HG03342 (cell line): ENCODE data around the gene LRRN2.
"Not testable (repeated sequence)": the region's sequence is repeated elsewhere in the genome, so short reads cannot be mapped to it uniquely, and the experiment has no call there.

Experiments
- ATAC-seq: cut with Tn5 transposase; IDR thresholded peaks from one replicate; pipeline ENCODE4 v1.9.1; 2021; ENCODE audit warnings: mild to moderate bottlenecking, moderate library complexity; ENCODE audit not compliant: unreplicated experiment

LRRN2 gene

DNA sequence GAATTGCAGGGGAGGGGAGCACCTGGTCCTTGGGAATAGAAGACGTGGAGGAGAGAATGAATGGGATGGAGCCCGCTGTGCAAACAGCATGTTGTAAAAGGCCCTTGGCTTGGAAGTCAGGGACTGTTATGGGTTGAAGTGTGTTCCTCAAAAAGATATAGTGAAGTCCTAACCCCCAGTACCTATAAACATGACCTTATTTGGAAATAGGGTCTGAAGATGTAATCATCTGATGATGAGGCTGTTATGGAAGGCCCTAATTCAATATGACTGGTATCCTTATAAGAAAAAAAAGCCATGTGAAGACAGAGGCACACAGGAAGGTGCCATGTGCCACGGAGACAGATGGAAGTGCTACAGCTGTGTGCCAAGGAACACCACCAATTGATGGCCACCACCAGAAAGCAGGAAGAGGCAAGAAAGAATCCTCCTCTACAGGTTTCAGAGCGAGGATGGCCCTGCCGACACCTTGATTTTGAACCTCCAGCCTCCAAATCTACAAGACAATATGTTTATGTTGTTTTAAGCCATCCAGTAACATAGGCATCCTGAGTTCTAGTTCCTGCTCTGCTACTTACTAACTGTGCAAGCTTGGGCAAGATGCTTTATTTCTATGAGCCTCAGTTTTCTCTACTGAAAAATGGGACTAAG lies 51.2 kb downstream of the LRRN2 start:
- ATAC-seq, result no peak

DNA sequence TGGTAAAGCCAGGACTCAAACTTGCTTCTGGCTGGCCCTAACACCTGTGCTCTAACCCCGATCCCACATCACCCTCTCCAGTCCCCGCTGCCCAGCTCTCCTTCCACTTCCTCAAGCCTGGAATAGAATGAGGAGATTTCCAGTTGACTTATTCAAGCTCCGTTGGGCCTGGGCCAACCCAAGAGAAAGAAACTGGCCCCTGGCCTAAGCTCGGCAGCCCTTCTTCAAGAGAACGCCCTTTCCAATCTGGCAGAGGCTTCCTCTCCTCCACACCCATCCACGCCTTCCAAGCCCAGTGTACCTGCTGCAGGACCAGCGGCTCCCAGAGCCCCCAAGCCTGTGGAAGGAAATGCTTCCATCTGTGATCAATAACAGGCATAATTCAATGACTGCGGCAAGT lies 51.9 kb downstream of the LRRN2 start:
- ATAC-seq, result no peak

DNA sequence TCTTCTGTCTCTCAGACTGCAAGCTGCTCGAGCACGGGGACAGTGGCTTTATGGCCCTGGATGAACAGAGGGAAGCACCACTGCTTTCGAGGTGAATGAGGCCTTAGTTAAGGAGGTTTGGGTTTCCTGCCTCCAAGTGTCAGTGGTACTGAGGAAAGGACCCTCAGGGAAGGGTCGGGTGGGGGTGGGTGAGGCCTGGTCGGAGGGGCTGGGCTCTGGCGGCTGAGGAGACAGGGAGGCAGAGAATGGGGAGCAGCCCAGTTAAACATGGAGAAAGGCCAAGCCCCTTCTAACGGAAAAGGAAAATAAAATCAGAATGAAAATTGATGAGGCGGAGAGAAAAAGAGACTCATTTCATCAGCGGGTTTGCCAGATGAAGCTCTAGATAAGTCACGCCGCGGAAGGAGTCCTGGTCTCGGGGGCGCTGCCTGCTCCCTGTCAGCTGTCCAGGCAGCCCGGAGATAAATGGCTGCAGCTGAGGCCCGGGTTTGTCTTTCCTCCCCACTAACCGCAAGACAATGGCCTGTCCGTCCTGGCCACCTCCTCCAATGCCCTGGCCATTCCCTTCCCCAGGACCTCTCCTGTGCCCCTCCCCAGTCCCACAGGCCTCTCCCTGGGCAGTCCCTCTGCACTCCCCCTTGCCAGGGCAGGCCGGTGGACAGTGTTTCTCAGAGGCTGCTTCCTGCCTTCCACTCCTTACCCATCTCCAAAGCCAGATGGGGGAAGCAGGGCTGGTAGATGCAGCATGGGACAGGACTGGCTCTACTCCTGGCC lies 55.2 kb downstream of the LRRN2 start:
- ATAC-seq, result no peak

DNA sequence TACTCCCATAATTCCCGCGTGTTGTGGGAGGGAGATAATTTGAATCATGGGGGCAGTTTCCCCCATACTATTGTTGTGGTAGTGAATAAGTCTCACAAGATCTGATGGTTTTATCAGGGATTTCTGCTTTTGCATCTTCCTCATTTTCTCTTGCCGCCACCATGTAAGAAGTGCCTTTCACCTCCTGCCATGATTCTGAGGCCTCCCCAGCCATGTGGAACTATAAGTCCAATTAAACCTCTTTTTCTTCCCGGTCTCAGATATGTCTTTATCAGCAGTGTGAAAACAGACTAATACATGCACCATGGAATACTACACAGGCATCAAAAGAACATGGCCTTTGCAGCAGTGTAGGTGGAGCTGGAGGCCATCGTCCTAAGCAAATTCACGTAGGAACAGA lies 56.1 kb downstream of the LRRN2 start:
- ATAC-seq, result not testable (repeated sequence)

DNA sequence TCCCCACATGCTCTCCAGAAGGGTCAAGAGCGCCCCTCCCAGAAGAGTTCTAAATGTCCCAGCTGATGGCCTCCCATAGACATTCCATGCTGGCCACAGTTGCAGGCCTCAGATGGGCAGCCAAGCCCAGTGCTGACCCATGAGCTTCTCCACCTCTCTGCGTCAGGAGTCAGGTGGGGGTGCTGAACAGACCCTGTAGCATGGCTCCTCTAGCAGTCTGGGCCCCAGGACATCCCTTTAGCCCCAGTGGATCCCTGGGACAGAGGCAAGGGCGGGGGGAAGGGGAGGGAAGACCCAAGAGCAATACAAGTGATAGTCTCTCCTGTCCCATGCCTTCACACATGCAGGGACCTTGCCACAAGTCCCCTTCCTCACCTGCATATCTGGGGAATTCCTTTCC lies 56.7 kb downstream of the LRRN2 start:
- no peak for ATAC-seq

DNA sequence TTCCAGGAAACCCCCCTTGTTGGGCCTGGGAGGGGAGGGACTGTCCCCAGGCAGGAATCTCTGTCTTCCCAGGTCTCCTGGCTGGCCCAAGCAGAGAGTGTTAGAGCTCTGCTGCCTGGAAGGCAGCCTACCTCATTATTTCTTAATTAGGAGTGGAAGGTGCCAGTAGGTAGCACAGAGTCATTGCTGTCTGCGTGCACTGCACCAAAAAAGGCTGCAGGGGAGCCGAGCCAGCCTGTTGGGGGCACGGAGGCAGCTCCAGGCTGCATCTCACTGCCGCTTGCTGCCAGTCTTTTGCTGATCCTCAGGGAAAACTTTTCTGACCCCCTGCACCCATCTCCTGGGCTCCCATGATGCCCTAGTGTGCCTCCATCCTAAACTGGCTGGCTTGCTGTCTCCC lies 58.1 kb downstream of the LRRN2 start:
- no peak for ATAC-seq

DNA sequence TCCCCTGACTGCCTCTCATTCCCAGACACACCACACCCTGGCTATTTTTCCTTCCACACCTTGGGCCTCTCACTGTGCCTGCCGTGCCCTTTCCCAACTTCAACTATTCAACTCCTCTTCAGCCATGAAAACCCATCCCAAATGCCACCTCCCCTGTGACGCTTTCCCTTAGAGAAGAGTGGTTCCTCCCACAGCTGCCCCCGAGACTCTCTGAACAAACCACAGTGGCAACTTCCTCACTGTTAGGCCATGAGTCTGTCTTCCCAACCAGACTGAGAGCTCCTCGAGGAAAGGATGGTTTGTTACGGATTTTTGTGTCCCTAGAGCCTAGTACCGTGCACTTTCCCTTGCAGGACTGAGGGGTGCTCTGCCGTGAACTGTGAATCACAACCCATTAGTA lies 59.2 kb downstream of the LRRN2 start:
- ATAC-seq, result no peak

DNA sequence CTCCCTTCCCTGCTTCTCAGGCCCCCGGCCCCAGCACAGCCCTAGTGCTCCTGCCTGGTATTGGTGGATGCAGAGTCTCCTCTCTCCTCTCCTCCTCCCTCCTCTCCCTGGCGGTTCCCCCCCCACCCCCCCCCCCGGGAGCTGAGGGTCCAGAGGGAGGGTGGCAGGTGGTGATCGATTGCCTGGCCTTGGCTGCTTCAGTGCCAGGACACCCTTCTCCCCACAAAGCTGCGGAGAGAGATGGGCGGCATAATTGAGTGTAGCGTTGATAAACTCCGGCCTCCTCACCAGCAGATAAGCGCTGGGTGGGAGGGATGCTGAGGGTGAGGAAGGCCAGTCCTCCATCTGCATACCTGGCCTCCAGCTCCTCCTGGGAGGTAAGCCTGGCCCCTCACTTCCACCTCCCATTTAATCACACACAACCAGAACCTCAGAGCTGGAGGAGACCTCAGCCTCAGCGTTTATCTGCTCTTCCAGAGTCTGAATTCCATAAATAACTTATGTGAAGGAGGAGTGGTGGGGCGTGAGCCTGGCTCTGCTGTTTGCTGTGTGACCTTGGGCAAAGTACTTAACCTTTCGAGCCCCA lies 60.8 kb downstream of the LRRN2 start:
- no peak for ATAC-seq

DNA sequence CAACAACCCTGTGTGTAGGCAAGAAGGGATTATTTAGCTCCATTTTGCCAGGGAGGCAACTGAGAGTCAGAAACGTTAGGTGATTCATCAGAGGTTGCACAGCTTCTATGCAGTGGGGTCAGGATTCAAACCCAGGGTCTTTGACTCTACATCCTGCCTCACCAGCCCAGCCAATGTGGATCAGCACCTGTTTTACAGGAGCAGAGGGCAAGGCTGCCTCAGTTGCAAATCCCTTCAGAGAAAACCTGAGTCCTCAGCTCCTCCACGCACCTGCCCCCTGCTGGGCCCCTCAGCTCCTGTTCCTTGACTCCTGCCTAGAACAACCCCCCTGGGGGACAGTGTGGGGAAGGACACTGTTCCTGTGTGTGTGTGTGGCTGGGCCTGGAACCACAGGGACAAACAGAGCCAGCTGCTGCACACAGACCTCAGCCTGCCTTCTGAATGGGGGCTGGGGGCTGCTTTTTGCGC lies 61.6 kb downstream of the LRRN2 start:
- ATAC-seq, result no peak

DNA sequence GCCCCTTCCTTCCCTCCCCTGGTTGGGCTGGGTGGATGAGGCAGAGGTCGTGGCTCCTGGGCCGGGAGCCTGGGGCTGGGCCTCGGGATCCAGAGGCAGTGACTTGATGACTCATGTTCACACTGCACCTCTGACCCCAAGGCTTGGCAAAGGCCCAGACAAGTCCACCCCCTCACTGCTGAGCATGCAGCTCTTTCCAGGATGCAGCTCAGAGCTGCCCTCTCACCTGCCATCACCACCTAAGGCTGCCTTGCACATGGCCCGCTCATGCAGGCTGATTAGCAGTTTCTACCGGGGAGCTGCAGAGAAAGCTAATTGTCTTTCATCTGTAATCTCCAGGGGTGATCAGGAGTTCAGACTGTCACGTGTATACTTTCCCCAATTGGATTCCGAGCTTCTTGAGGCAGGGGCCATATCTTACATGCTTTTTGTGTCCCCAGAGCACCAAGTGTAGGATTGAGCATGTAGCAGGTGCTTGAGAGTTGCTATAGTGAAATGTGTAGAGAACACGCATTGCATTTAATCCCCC lies 62.1 kb downstream of the LRRN2 start:
- ATAC-seq, result no peak

DNA sequence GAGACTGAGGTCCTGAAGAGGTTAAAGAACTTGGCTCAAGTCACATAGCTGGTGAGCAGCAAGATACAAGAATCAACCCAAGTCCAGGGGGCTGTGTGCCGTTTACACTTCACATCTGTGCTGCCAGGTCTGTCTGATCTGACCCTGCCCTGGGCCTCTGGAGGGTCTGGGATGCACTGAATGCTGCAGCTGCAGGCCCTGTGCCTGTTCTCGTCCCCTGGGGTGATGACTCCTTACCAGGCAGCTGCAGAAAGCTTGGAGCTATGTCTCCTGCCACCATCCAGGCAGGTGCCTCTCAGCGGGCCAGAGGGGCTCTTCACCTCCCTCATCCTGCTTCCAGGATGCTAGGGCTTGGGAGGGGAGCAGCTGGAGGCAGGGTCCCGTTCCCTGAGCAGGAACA lies 63.5 kb downstream of the LRRN2 start:
- no peak for ATAC-seq

DNA sequence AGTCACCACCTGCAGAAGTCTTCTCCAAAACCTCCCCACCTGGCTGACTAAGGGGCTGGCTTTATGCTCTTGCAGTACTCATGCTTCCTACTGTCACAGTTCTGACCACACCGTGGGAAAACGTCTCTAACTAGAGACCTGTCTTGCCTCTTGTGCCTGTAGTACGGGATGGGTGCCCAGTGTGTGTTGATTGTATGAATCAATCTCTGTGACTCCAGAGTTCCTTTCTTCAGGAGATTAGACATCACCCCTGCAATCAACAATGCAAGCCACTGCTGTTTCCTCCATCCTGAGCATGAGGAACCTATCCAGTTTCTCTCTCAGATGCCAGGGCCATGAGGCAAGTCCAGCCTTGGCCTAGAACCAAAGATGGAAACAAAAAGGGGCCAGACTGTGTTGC lies 64.1 kb downstream of the LRRN2 start:
- ATAC-seq, result no peak

DNA sequence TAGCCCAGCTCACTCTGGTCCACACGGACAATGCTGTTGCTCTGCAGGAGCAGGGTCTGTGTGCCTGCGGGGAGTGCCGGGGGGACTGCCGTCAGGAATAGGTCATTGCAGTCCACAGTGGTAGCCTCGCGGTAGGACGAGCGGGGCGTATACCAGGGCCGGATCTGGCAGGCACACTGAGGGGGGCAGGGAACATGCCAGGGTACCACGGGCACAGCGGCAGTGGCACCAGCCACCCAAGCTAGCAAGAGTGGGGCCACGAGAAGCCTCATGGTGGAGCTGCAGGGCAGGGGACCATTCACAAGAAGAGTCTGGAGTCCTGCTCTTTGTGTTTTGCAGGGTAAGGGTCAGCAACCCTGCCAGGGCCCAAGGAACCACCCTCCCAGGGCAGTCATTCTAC lies 65.8 kb downstream of the LRRN2 start:
- no peak for ATAC-seq

DNA sequence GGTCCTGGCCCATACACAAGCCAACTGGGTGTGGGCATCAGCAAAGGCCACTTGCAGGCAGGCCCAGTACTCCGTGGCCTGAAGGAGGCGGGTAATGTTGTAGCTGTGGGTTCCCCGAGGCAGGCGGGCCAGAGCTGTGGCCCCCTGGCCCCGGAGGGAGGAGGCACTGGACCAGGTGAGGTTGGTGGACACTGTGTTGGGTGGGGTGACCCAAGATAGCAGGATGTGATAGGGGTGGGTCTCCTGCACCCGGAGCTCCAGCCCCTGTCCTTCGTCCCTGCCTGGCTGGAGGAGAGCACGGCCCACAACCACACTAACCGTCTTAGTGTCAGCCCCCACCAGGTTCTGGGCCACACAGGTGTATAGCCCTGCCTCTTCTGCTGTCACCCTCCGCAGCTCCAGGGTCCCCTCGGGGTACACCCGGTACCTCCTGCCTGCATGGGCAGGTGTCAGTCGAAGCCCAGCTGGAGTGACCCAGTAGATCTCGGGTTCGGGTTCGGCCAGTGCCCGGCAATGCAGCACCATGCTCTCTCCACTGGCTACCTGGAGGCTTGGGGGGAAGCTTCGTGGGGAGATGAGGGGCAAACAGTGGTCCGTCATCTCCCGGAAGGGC lies 67.3 kb downstream of the LRRN2 start:
- no peak for ATAC-seq

DNA sequence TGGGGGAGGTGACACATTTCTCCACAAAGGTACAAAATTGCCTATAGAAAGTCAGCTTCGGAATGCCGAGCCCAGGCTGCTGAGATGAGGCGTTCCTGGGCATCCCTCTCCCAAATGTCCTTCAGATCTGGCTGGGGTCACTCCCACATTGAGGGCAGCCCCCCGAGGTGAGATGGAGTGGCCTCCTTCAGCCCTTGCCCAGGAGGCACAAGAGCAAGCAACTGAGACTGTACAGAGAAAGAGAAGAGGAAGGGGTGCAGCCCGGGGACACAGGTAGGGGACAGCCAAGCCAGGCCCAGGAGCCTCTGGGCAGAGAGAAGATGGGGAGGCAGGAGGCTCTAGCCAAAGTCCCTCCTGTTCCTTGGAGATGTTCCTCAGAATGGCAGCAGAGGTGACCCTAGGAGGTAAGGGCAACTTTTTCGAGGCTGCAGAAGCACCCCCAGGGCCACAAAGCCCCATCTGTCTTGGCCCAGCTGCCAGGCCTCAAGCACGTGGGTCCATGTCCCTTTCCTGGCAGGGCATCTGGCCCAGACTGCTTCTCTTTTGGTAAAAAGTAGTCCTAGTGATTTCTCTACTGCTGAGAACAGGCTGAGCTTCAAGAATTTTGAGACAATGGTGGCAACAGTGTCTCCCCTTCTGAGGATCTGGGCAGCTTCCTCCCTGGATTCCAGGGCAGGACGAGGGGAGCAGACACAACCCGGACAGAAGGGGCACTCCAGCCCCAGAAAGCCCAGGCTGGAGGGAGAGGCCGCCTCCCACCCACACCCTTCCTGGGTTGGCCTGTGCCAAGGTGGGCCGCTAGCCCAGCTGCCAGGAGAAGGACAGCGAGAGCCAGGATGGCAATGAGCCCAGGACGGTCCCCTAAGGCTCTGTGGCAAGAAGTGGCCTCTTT lies 68.0 kb downstream of the LRRN2 start:
- no peak for ATAC-seq

DNA sequence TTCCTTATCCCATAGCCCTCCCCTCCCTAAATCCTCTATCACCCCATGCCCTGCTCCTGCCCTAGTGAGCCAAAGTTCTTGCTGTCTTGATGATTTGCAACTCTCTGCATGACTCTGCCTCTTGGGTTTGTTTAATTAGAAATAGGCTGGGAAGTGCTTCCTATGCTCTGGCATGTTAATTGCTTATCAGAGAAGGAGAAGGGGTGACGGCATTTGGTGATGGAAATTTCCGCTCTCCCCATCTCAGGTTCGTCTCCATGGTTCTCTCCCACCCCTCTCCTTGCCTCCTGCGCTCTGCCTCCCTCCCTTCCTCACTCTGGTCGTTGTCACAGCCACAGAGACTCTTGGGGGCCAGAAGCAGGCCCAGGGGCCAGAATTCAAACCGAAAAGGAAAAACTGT lies 68.9 kb downstream of the LRRN2 start:
- no peak for ATAC-seq

DNA sequence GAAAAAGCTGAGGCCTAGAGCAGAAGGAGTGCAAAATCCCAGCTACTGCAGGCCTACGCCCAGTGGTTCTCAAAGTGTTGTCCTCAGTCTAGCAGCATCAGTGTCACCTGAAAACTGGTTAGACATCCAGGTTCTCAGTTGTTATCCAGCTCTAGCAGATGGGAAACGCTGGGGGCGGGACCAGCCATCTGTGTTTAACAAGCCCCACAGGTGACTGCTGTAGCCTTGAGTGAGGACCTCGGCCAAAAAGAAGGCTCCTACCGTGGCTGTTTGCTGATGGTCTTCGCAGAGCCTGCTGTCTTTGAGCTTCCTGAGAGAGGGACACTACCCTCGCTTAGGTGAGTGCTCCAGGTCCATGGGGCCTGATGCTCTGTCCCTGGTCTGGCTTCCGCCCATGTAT lies 69.7 kb downstream of the LRRN2 start:
- no peak for ATAC-seq

DNA sequence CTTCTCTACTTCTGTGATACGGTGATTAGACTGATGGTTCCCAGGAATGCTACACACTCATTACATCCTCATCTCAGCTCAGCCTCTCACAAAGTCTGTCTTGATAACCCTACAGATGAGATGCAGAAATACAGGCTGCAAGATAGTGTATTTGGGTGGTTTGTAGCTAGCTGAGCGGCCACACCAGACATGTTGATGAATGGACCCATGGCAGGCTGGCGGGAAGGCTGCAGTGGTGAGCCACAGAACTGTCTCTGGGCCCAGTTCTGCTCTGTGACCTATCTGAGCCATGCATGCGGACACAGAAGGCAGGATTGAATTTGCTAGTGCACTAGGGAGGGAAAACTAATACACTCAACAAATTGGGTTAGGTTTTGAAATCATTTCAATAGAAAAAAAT lies 71.9 kb downstream of the LRRN2 start:
- ATAC-seq, result no peak

DNA sequence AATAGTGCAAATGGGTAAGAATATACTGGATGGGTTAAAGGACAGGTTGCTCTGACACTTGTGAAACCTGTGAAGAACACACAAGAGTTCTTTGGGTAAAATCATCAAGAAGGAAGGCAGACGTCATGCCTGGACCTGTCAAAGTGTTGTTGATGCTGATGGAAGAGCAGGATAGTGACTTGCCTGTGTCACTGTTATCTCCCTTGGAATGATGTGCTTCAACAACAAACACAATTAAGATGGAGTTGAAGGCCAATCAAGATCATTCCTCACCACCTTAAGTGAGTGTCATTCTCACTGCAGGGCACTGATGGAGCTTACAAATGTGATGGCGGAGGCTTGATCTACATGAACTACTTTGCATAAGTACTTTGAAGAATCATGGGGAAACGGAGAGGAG lies 73.2 kb downstream of the LRRN2 start:
- no peak for ATAC-seq

DNA sequence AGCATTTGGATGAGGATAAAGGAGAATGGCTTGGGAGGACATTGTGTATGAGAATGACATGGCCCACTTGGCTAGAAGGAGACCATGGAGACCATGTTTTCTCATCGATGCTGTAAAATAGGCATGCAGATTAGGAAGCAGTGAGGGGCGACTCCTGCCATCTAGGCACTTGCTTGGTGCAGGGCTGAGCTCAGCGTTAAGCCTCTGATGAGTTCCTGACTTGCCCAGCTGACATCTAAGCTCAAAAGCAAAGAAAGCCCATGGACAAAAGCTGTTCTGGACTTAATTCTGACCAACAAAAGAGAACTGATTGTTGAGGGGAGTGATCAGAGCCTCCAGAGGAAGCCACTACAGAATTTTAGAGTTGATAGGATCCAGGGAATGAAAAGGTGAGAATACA lies 74.5 kb downstream of the LRRN2 start:
- ATAC-seq, result no peak

DNA sequence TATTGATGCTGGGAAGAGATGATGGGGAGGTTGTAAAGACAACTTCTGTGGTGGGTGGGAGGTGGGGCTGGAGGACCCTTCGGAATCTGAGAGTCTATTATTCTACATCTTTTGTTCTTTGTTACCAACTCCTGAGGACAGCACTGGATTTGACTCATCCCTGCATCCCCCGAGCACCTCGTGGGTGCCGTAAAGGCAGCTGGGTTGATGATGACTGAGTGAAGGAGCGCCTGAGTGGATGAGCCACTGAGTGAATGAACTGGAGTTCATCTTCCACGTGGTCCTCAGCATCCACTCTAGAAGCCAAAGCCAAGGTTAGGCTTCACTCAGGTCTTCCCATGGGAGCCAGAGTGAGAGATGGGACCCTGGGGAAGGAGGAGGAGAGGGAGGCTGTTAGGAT lies 77.6 kb downstream of the LRRN2 start:
- no peak for ATAC-seq
